Sigmoid colon (tissue), 4 donors: ENCODE results near the gene CST11.

Experiments
- EP300 ChIP-seq, 4 donors: sonication (generic); formaldehyde crosslinking; IDR thresholded peaks; one replicate each; pipeline ENCODE4 v1.6.1; 2017; ENCODE audit warnings: antibody characterized with exemption in 4 of 4
- POLR2A ChIP-seq, 2 donors: fragments of 450-650 bp; IDR thresholded peaks; one replicate each; pipeline ENCODE4 v1.6.1; 2016; ENCODE audit warnings: antibody characterized with exemption in 2 of 2, mild to moderate bottlenecking in 2 of 2, moderate library complexity in 2 of 2
- TF ChIP-seq, protein P1 (sequence below), 4 experiments: fragments of 450-650 bp in 3 of 4; fragments of 200-600 bp in 1 of 4; IDR thresholded peaks; one replicate each; pipeline ENCODE4 v1.5.1; 2016 to 2019; ENCODE audit warnings: antibody characterized with exemption in 4 of 4, mild to moderate bottlenecking in 3 of 4, moderate library complexity in 2 of 4

DNA sequence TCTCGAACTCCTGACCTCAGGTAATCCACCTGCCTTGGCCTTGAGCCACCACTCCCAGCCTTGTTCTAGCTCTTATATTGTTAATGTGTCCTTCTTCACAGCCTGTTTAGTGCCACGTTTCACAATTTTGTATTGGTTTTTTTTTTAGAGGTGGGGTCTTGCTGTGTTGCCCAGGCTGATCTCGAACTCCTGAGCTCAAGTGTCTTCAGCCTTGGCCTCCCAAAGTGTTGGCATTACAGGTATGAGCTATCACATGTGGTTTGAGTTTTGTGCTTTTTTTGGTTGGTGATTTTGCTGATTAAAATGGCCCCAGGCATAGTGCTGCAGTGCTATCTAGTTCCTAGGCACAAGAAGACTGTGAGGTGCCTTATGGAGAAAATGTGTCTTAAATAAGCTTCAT lies 19.0 kb downstream of the CST11 start:
- no peak for TF ChIP-seq EP300 (IDR thresholded peaks at IDR 0.05)
- TF ChIP-seq, protein P1, sequence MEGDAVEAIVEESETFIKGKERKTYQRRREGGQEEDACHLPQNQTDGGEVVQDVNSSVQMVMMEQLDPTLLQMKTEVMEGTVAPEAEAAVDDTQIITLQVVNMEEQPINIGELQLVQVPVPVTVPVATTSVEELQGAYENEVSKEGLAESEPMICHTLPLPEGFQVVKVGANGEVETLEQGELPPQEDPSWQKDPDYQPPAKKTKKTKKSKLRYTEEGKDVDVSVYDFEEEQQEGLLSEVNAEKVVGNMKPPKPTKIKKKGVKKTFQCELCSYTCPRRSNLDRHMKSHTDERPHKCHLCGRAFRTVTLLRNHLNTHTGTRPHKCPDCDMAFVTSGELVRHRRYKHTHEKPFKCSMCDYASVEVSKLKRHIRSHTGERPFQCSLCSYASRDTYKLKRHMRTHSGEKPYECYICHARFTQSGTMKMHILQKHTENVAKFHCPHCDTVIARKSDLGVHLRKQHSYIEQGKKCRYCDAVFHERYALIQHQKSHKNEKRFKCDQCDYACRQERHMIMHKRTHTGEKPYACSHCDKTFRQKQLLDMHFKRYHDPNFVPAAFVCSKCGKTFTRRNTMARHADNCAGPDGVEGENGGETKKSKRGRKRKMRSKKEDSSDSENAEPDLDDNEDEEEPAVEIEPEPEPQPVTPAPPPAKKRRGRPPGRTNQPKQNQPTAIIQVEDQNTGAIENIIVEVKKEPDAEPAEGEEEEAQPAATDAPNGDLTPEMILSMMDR (IDR thresholded peaks at IDR 0.05): no peak
- TF ChIP-seq POLR2A (IDR thresholded peaks at IDR 0.05): no peak
